ENCODE measurements around the gene LTBR. TPM values are rescaled to one million over a fixed set of nuclear protein-coding genes. Genes with fewer than 3 reads are reported as not detected.

LTBR gene
- total and polyA plus RNA-seq, 10 of the 15 experiments (the other 5 are each of a cell fraction or from before 2014, with no cell fraction given), result 0.24 to 0.44 TPM; not detected in 8

DNA sequence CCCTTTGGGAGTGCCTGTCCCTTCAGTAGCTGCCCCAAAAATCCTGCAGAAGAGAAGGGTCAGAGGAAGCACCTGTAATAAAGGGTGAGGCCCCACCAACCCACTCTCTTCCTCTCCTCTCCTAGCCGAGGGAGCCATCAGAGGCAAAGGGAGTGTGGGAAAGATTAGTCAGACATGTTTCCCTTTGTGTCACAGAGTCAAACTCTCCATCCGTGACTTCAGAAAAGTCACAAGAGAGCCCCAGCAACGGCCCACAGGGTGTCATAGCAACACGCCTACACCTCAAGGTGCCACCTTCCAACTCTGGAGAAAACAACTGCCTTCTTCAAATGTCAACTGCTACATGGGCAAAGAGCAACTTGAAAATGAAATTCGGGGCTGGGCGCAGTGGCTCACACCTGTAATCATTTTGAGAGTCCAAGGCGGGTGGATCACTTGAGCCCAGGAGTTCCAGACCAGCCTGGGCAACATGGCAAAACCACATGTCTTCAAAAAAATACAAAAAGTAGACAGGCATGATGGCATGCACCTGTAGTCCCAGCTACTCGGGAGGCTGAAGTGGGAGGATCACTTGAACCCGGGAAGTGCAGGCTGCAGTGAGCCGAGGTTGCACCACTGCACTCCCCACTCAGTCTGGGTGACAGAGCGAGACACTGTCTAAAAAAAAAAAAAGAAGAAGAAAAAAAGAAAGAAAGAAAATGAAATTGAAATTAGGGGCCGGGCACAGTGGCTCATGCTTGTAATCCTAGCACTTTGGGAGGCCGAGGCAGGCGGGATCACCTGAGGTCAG, 43.1 kb downstream of the LTBR start (continued):
- TF ChIP-seq, protein P1, sequence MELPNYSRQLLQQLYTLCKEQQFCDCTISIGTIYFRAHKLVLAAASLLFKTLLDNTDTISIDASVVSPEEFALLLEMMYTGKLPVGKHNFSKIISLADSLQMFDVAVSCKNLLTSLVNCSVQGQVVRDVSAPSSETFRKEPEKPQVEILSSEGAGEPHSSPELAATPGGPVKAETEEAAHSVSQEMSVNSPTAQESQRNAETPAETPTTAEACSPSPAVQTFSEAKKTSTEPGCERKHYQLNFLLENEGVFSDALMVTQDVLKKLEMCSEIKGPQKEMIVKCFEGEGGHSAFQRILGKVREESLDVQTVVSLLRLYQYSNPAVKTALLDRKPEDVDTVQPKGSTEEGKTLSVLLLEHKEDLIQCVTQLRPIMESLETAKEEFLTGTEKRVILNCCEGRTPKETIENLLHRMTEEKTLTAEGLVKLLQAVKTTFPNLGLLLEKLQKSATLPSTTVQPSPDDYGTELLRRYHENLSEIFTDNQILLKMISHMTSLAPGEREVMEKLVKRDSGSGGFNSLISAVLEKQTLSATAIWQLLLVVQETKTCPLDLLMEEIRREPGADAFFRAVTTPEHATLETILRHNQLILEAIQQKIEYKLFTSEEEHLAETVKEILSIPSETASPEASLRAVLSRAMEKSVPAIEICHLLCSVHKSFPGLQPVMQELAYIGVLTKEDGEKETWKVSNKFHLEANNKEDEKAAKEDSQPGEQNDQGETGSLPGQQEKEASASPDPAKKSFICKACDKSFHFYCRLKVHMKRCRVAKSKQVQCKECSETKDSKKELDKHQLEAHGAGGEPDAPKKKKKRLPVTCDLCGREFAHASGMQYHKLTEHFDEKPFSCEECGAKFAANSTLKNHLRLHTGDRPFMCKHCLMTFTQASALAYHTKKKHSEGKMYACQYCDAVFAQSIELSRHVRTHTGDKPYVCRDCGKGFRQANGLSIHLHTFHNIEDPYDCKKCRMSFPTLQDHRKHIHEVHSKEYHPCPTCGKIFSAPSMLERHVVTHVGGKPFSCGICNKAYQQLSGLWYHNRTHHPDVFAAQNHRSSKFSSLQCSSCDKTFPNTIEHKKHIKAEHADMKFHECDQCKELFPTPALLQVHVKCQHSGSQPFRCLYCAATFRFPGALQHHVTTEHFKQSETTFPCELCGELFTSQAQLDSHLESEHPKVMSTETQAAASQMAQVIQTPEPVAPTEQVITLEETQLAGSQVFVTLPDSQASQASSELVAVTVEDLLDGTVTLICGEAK (IDR thresholded peaks at IDR 0.05; ENCODE audit: borderline replicate concordance), result peak; percentile 69; the same call in 1 of the 2 replicates
- no peak for TF ChIP-seq ZSCAN29 (IDR thresholded peaks at IDR 0.05)
- no peak for TF ChIP-seq HDAC6 (IDR thresholded peaks at IDR 0.05; ENCODE audit: unreplicated experiment)
- no peak for TF ChIP-seq NFYA (IDR thresholded peaks at IDR 0.05; ENCODE audit: borderline replicate concordance, low read depth, low read length)
- peak; percentile 45 for TF ChIP-seq RAD51 (IDR thresholded peaks at IDR 0.05)
- TF ChIP-seq HDGF (IDR thresholded peaks at IDR 0.05), result no peak; the same call in 1 of the 2 replicates
- TF ChIP-seq, protein P2, sequence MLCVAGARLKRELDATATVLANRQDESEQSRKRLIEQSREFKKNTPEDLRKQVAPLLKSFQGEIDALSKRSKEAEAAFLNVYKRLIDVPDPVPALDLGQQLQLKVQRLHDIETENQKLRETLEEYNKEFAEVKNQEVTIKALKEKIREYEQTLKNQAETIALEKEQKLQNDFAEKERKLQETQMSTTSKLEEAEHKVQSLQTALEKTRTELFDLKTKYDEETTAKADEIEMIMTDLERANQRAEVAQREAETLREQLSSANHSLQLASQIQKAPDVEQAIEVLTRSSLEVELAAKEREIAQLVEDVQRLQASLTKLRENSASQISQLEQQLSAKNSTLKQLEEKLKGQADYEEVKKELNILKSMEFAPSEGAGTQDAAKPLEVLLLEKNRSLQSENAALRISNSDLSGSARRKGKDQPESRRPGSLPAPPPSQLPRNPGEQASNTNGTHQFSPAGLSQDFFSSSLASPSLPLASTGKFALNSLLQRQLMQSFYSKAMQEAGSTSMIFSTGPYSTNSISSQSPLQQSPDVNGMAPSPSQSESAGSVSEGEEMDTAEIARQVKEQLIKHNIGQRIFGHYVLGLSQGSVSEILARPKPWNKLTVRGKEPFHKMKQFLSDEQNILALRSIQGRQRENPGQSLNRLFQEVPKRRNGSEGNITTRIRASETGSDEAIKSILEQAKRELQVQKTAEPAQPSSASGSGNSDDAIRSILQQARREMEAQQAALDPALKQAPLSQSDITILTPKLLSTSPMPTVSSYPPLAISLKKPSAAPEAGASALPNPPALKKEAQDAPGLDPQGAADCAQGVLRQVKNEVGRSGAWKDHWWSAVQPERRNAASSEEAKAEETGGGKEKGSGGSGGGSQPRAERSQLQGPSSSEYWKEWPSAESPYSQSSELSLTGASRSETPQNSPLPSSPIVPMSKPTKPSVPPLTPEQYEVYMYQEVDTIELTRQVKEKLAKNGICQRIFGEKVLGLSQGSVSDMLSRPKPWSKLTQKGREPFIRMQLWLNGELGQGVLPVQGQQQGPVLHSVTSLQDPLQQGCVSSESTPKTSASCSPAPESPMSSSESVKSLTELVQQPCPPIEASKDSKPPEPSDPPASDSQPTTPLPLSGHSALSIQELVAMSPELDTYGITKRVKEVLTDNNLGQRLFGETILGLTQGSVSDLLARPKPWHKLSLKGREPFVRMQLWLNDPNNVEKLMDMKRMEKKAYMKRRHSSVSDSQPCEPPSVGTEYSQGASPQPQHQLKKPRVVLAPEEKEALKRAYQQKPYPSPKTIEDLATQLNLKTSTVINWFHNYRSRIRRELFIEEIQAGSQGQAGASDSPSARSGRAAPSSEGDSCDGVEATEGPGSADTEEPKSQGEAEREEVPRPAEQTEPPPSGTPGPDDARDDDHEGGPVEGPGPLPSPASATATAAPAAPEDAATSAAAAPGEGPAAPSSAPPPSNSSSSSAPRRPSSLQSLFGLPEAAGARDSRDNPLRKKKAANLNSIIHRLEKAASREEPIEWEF (IDR thresholded peaks at IDR 0.05; ENCODE audit: insufficient replicate concordance, low read depth, low read length), result peak; percentile 58
- TF ChIP-seq, protein P3, sequence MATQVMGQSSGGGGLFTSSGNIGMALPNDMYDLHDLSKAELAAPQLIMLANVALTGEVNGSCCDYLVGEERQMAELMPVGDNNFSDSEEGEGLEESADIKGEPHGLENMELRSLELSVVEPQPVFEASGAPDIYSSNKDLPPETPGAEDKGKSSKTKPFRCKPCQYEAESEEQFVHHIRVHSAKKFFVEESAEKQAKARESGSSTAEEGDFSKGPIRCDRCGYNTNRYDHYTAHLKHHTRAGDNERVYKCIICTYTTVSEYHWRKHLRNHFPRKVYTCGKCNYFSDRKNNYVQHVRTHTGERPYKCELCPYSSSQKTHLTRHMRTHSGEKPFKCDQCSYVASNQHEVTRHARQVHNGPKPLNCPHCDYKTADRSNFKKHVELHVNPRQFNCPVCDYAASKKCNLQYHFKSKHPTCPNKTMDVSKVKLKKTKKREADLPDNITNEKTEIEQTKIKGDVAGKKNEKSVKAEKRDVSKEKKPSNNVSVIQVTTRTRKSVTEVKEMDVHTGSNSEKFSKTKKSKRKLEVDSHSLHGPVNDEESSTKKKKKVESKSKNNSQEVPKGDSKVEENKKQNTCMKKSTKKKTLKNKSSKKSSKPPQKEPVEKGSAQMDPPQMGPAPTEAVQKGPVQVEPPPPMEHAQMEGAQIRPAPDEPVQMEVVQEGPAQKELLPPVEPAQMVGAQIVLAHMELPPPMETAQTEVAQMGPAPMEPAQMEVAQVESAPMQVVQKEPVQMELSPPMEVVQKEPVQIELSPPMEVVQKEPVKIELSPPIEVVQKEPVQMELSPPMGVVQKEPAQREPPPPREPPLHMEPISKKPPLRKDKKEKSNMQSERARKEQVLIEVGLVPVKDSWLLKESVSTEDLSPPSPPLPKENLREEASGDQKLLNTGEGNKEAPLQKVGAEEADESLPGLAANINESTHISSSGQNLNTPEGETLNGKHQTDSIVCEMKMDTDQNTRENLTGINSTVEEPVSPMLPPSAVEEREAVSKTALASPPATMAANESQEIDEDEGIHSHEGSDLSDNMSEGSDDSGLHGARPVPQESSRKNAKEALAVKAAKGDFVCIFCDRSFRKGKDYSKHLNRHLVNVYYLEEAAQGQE (IDR thresholded peaks at IDR 0.05; ENCODE audit: low read depth, low read length), result no peak
- TF ChIP-seq HDAC2 (IDR thresholded peaks at IDR 0.05), result no peak
- 0 out of 2 replicates have a peak, but pooled peaks have one; percentile 42 for TF ChIP-seq CHD1 (IDR thresholded peaks at IDR 0.05; ENCODE audit: low read depth, low read length)
- TF ChIP-seq, protein P4, sequence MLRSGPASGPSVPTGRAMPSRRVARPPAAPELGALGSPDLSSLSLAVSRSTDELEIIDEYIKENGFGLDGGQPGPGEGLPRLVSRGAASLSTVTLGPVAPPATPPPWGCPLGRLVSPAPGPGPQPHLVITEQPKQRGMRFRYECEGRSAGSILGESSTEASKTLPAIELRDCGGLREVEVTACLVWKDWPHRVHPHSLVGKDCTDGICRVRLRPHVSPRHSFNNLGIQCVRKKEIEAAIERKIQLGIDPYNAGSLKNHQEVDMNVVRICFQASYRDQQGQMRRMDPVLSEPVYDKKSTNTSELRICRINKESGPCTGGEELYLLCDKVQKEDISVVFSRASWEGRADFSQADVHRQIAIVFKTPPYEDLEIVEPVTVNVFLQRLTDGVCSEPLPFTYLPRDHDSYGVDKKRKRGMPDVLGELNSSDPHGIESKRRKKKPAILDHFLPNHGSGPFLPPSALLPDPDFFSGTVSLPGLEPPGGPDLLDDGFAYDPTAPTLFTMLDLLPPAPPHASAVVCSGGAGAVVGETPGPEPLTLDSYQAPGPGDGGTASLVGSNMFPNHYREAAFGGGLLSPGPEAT (IDR thresholded peaks at IDR 0.05; ENCODE audit: low read depth), result peak; percentile 91
- TF ChIP-seq LARP7 (IDR thresholded peaks at IDR 0.05), result peak; percentile 59
- peak; percentile 45; the same call in 1 of the 2 replicates for TF ChIP-seq SPI1 (IDR thresholded peaks at IDR 0.05; ENCODE audit: borderline replicate concordance, insufficient read depth, low read depth, low read length)
- no peak for TF ChIP-seq KLF5 (IDR thresholded peaks at IDR 0.05; ENCODE audit: partially characterized antibody)

All from GM12878 (cell line).